Endothelial cell of umbilical vein (primary cell): ENCODE data around the gene DNAAF3. TPM values are rescaled to one million over a fixed set of nuclear protein-coding genes. Genes with fewer than 3 reads are reported as not detected.

ENCODE experiments used
- BruUV-seq: library from RNA; stranded (reverse); fragments of 400-500 nt; replicated peaks from 2 replicates; lab custom pipeline; 2021; lab: Mats Ljungman, UMichigan
- CTCF ChIA-PET: fragments of 300-600, 350-600 bp; sonication (Branson Sonifier 250); formaldehyde crosslinking; loops from one replicate; lab custom pipeline; 2021; ENCODE audit warnings: antibody characterized with exemption, inconsistent platforms; lab: Charles Lee
- POLR2A ChIA-PET: fragments of 300-600, 350-600 bp; sonication (Branson Sonifier 250); formaldehyde crosslinking; loops from one replicate; lab custom pipeline; 2021; ENCODE audit warnings: antibody characterized with exemption, inconsistent platforms; lab: Charles Lee
- DNase-seq: peaks from one replicate; pipeline ENCODE4 v3.0.0-alpha.2; 2011; ENCODE audit warnings: low read depth, low spot score
- FAIRE-seq: peaks from 2 replicates; lab custom pipeline; 2011; peaks lifted over from hg19 to GRCh38; lab: Jason Lieb, UNC
- H2AFZ ChIP-seq: 2 replicates; pipeline ENCODE4 v1.6.0; 2012; ENCODE audit warnings: low read depth, low read length, control low read depth, inconsistent platforms
- H3K27ac ChIP-seq: 2 replicates; pipeline ENCODE4 v1.5.1; 2011; ENCODE audit warnings: low read depth, mild to moderate bottlenecking, control low read depth, low read length, moderate library complexity; ENCODE audit not compliant: insufficient read depth
- H3K27me3 ChIP-seq, 2 experiments: 2 replicates each; pipeline versions ENCODE4 v1.6.0 to v1.6.1; 2011; ENCODE audit warnings: low read length in 2 of 2, mixed read lengths in 1 of 2; ENCODE audit not compliant: control insufficient read depth in 2 of 2, insufficient read depth in 2 of 2
- H3K36me3 ChIP-seq, 2 experiments: 2 replicates in 1 of 2; 3 replicates in 1 of 2; pipeline ENCODE4 v1.5.1; 2011; ENCODE audit warnings: low read length in 2 of 2, mild to moderate bottlenecking in 1 of 2, moderate library complexity in 1 of 2; ENCODE audit not compliant: control insufficient read depth in 2 of 2, insufficient read depth in 2 of 2; ENCODE audit errors: extremely low read depth in 1 of 2
- H3K4me1 ChIP-seq: 3 replicates; pipeline ENCODE4 v1.5.1; 2011; ENCODE audit warnings: mild to moderate bottlenecking, low read length; ENCODE audit not compliant: control insufficient read depth, insufficient read depth; ENCODE audit errors: extremely low read depth
- H3K4me2 ChIP-seq: 2 replicates; pipeline ENCODE4 v1.6.1; 2011; ENCODE audit warnings: low read length, control low read depth, mixed read lengths; ENCODE audit not compliant: insufficient read depth
- H3K4me3 ChIP-seq, 3 experiments: fragments of 200-600 bp in 1 of 3; sonication (generic), shearing (Covaris generic) in 1 of 3; replicated peaks in 1 of 3; 2 replicates each; pipeline ENCODE4 v1.5.1; 2011 to 2016; ENCODE audit warnings: control low read depth in 3 of 3, low read length in 3 of 3, mild to moderate bottlenecking in 2 of 3, inconsistent platforms in 1 of 3, low read depth in 1 of 3, moderate library complexity in 1 of 3; ENCODE audit not compliant: insufficient read depth in 1 of 3
- H3K79me2 ChIP-seq: 2 replicates; pipeline ENCODE4 v1.6.0; 2012; ENCODE audit warnings: low read length, inconsistent platforms; ENCODE audit not compliant: control insufficient read depth, insufficient read depth
- H3K9ac ChIP-seq: replicated peaks from 2 replicates; pipeline ENCODE3; 2011; ENCODE audit warnings: low read length, control low read depth; ENCODE audit not compliant: insufficient read depth; ENCODE audit errors: extremely low read depth
- H3K9me1 ChIP-seq: replicated peaks from 3 replicates; pipeline ENCODE4 v1.6.0; 2011; ENCODE audit warnings: mild to moderate bottlenecking, low read length; ENCODE audit not compliant: control insufficient read depth, insufficient read depth; ENCODE audit errors: extremely low read depth
- H3K9me3 ChIP-seq: replicated peaks from 2 replicates; pipeline ENCODE4 v1.5.1; 2012; ENCODE audit warnings: low read length, inconsistent platforms; ENCODE audit not compliant: control insufficient read depth, insufficient read depth
- H4K20me1 ChIP-seq: replicated peaks from 2 replicates; pipeline ENCODE3; 2011; ENCODE audit warnings: mild to moderate bottlenecking, low read length; ENCODE audit not compliant: control insufficient read depth, insufficient read depth; ENCODE audit errors: extremely low read depth
- EZH2 ChIP-seq: IDR thresholded peaks from 2 replicates; pipeline ENCODE4 v1.6.1; 2012; ENCODE audit warnings: borderline replicate concordance, low read depth, mild to moderate bottlenecking, moderate library complexity, low read length, inconsistent platforms; ENCODE audit not compliant: severe bottlenecking
- FOS ChIP-seq: IDR thresholded peaks from 2 replicates; pipeline ENCODE4 v1.6.1; 2011; ENCODE audit warnings: mild to moderate bottlenecking, low read length, moderate library complexity, borderline replicate concordance; ENCODE audit not compliant: insufficient read depth
- JUN ChIP-seq: IDR thresholded peaks from 2 replicates; pipeline ENCODE4 v1.6.1; 2011; ENCODE audit warnings: borderline replicate concordance, low read depth; ENCODE audit not compliant: insufficient read length, insufficient read depth
- MYC ChIP-seq: IDR thresholded peaks from one replicate; pipeline ENCODE4 v1.6.1; 2011; ENCODE audit warnings: mild to moderate bottlenecking, low read depth, low read length
- POLR2A ChIP-seq: IDR thresholded peaks from 2 replicates; pipeline ENCODE4 v1.6.1; 2012; ENCODE audit warnings: low read depth, mild to moderate bottlenecking, control low read depth, low read length
- POLR2AphosphoS5 ChIP-seq: IDR thresholded peaks from 2 replicates; pipeline ENCODE4 v1.6.1; 2012; ENCODE audit warnings: low read depth, mild to moderate bottlenecking, control low read depth, low read length, moderate library complexity; ENCODE audit not compliant: insufficient read depth
- dilution Hi-C: fragments of 300-500 bp; cut with MboI; formaldehyde crosslinking; loops from one replicate; pipeline ENCODE4 v1.15.0; 2019; ENCODE audit warnings: low sequenced_read_pairs; ENCODE audit not compliant: extremely low pct_ligation_motif_present
- intact Hi-C: fragments of 100-400 bp; cut with micrococcal nuclease; formaldehyde crosslinking; loops from one replicate; pipeline ENCODE4 v1.10.0; 2022
- polyA plus RNA-seq, 4 experiments: library from polyadenylated mRNA; depleted of rRNA in 3 of 4; stranded (reverse) in 3 of 4; unstranded in 1 of 4; fragments of >200 nt; gene quantifications; 2 replicates each; pipeline versions ENCODE4 v1.2.1 to v1.2.3, GENCODE V29; 2011 to 2012; ENCODE audit warnings: missing spikeins in 1 of 4
- total RNA-seq: library from RNA; stranded (reverse); gene quantifications from 2 replicates; pipeline ENCODE4 v1.2.3, GENCODE V29; 2021
- TF ChIP-seq, protein P1 (sequence below), 2 donors: IDR thresholded peaks; 1 replicate in 1 of 2; 2 replicates in 1 of 2; pipeline ENCODE4 v1.5.1; 2011; ENCODE audit warnings: low read length in 2 of 2, mild to moderate bottlenecking in 2 of 2, moderate library complexity in 2 of 2, control low read depth in 1 of 2, inconsistent platforms in 1 of 2, low read depth in 1 of 2; ENCODE audit not compliant: insufficient read depth in 1 of 2; ENCODE audit errors: extremely low read depth in 1 of 2

The DNAAF3 gene
- total and polyA plus RNA-seq, 2 donors (not counting 3 experiments of a cell fraction or from before 2014, with no cell fraction given) = 0.62 to 0.75 TPM

GRCh38 chr19:55209693-55210472 is 43.5 kb upstream of the DNAAF3 start:
- no peak overlapping the region for H3K9ac ChIP-seq
- no peaks in the 10 kb centered on the region for H3K79me2 ChIP-seq
- no peaks in the 10 kb centered on the region for H3K9me1 ChIP-seq
- dilution Hi-C loops = no loop called here
- TF ChIP-seq POLR2A (no peak), FOS (peak; percentile 71), MYC (no peak), POLR2AphosphoS5 (peak; percentile 49), JUN (peak; percentile 62), EZH2 (no peak)
- TF ChIP-seq, protein P1, sequence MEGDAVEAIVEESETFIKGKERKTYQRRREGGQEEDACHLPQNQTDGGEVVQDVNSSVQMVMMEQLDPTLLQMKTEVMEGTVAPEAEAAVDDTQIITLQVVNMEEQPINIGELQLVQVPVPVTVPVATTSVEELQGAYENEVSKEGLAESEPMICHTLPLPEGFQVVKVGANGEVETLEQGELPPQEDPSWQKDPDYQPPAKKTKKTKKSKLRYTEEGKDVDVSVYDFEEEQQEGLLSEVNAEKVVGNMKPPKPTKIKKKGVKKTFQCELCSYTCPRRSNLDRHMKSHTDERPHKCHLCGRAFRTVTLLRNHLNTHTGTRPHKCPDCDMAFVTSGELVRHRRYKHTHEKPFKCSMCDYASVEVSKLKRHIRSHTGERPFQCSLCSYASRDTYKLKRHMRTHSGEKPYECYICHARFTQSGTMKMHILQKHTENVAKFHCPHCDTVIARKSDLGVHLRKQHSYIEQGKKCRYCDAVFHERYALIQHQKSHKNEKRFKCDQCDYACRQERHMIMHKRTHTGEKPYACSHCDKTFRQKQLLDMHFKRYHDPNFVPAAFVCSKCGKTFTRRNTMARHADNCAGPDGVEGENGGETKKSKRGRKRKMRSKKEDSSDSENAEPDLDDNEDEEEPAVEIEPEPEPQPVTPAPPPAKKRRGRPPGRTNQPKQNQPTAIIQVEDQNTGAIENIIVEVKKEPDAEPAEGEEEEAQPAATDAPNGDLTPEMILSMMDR (IDR thresholded peaks at IDR 0.05; ENCODE audit: extremely low read depth in 1 of 2, insufficient read depth in 1 of 2, low read depth in 1 of 2, low read length in 2 of 2) = no peak
- intact Hi-C loops = no loop called here
- H2AFZ ChIP-seq = peak overlapping the region; percentile 8
- H3K4me2 ChIP-seq = no peak overlapping the region
- peak overlapping the region; percentile 49 for H3K27ac ChIP-seq
- H4K20me1 ChIP-seq = no peaks in the 10 kb centered on the region
- no peak overlapping the region for H3K4me3 ChIP-seq
- no peaks in the 10 kb centered on the region for H3K27me3 ChIP-seq
- no peaks in the 10 kb centered on the region for H3K36me3 ChIP-seq
- BruUV-seq = no TSS peak
- DNase-seq (peak; percentile 78), FAIRE-seq (peak; percentile 80)
- POLR2A ChIA-PET = no interaction called here
- H3K4me1 ChIP-seq = peaks cover 24% of the 10 kb centered on the region
- no peaks in the 10 kb centered on the region for H3K9me3 ChIP-seq
- CTCF ChIA-PET = no interaction called here
